Activated CD4-positive, alpha-beta memory T cell treated with anti-CD3 and anti-CD28 coated beads for 36 hours (primary cell): ENCODE results near the gene HOXB13. TPM values are rescaled to one million over a fixed set of nuclear protein-coding genes. Genes with fewer than 3 reads are reported as not detected.
A peak's percentile ranks its signal among the peaks of the same experiment; 100 is the strongest.

Experiments
- CTCF ChIA-PET: fragments of 350-600 bp; sonication (Branson Sonifier 250); formaldehyde crosslinking; loops from one replicate; lab custom pipeline; 2021; ENCODE audit warnings: antibody characterized with exemption, inconsistent platforms; lab: Charles Lee
- POLR2A ChIA-PET: fragments of 350-600 bp; sonication (Branson Sonifier 250); formaldehyde crosslinking; loops from one replicate; lab custom pipeline; 2021; ENCODE audit warnings: antibody characterized with exemption; lab: Charles Lee
- DNase-seq: peaks from one replicate; pipeline ENCODE4 v3.0.0-alpha.2; 2020
- H3K27ac Mint-ChIP-seq: one replicate; pipeline ENCODE4 v1.8.0; 2021; ENCODE audit warnings: mixed read lengths
- H3K27me3 Mint-ChIP-seq: one replicate; pipeline ENCODE4 v1.8.0; 2021; ENCODE audit warnings: mixed read lengths
- H3K36me3 Mint-ChIP-seq: one replicate; pipeline ENCODE4 v1.8.0; 2021; ENCODE audit warnings: mixed read lengths
- H3K4me1 Mint-ChIP-seq: one replicate; pipeline ENCODE4 v1.8.0; 2021; ENCODE audit warnings: low read depth, mixed read lengths
- H3K4me3 Mint-ChIP-seq: one replicate; pipeline ENCODE4 v1.8.0; 2021; ENCODE audit warnings: mild to moderate bottlenecking, mixed read lengths
- H3K9me3 Mint-ChIP-seq: one replicate; pipeline ENCODE4 v1.8.0; 2021; ENCODE audit warnings: mixed read lengths
- intact Hi-C: fragments of 100-400 bp; cut with micrococcal nuclease; formaldehyde crosslinking; loops from one replicate; pipeline ENCODE4 v1.15.1; 2023
- total RNA-seq, 2 experiments: library from RNA; stranded (reverse); gene quantifications; one replicate each; pipeline ENCODE4 v1.2.3, GENCODE V29; 2021

Gene HOXB13
- total RNA-seq, 2 experiments from 2014 or later: not detected

DNA sequence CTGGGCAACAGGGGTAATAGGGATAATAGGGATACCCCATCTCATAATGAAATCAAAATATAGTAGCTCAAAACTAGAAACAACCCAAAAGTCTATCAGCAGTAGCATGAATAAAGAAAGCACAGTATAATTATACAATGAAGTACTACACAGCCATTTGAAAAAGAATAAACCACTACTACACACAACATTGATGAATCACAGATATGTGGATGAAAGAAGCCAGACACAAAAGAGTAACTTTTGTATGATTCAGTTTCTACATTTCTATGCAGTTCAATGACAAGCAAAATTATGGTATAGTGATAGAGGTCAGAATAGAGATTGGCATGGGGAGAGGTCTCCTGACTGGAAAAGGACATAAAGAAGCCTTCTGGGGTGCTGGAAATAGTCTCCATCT, 2.8 kb upstream of the HOXB13 start:
- ChIA-PET POLR2A (interaction anchor here (0.8 kb wide), 1 partner anchor 38 kb away, joined by 3 read pairs; no protein-coding TSS in a partner anchor), CTCF (no interaction called here)
- Mint-ChIP-seq H3K4me1 (peaks cover 28% of the 10 kb centered on the region), H3K27me3 (peaks cover 89% of the 10 kb centered on the region), H3K9me3 (no peaks in the 10 kb centered on the region), H3K27ac (no peak overlapping the region), H3K36me3 (no peaks in the 10 kb centered on the region), H3K4me3 (no peak overlapping the region)
- DNase-seq: no peak
- intact Hi-C loops: no loop called here

DNA sequence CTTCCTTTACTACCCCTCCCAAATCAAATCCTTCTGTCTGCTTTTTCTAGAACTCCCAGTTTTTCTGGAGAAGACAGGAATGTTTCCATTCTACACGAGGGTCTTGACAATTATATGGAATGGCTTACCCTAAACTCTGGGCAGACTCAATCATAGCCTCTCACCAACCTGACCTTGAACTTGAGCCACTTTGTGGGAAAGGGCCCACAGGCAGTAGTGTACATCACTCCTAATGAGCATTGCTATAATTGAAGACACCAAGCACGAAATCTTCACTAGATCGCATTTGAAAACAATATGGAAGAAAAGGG, 1.6 kb upstream of the HOXB13 start:
- no peak overlapping the region for H3K4me3 Mint-ChIP-seq
- POLR2A ChIA-PET: no interaction called here
- intact Hi-C loops: no loop called here
- H3K27ac Mint-ChIP-seq: no peak overlapping the region
- CTCF ChIA-PET: no interaction called here
- DNase-seq: no peak
- peaks cover 29% of the 10 kb centered on the region for H3K4me1 Mint-ChIP-seq
- no peaks in the 10 kb centered on the region for H3K9me3 Mint-ChIP-seq
- peaks cover 89% of the 10 kb centered on the region for H3K27me3 Mint-ChIP-seq
- H3K36me3 Mint-ChIP-seq: no peaks in the 10 kb centered on the region

DNA sequence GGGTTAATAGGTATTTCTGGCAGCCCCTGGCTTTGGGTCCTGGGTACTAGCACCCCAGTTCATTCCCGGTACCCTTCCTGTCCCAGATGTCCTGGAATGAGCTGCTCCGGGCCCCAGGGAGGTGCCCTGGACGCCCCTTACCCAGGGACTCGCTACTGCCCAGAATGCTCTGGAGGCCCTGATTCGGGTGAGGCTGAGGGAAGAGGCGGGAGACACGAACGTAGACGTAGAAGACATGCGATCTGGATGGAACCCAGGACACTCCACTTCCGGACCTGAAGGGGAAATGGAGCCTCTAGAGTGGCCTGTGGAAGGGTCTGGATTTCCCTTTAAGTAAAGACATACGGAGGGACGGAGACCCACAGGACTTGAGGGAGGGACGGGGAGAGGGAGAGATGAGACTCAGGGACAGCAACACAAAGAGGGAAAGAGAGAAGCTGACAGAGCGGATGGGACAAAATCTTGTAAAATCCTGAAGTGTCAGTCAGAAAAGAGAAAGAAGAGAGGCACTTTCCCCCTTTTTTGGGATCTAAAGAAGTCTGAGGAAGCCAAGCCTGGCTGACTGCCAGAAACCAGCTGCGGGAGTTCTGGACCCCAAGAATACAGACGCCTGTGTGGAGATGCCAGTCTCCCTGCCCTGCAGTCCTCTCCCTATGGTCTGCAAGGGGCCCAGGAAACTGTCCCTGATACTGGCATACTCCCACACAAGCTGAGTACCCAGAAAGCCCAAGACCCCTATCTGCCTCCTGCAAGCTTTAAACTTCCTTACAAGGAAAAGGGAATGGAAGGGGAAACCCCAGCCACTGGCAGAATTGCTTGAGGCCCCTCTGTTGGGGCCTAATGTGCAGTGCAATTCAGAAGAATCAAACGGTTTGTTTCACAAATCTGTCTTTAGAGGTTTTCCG, 1.0 kb upstream of the HOXB13 start:
- H3K27me3 Mint-ChIP-seq: peaks cover 89% of the 10 kb centered on the region
- POLR2A ChIA-PET: interaction anchor here (1.0 kb wide), 1 partner anchor 21 kb away, joined by 3 read pairs; no protein-coding TSS in a partner anchor
- no peak overlapping the region for H3K27ac Mint-ChIP-seq
- H3K4me1 Mint-ChIP-seq: peaks cover 34% of the 10 kb centered on the region
- no peak overlapping the region for H3K4me3 Mint-ChIP-seq
- H3K36me3 Mint-ChIP-seq: no peaks in the 10 kb centered on the region
- no peaks in the 10 kb centered on the region for H3K9me3 Mint-ChIP-seq
- intact Hi-C loops: loop anchor here (10.0 kb wide), 2 partner anchors 65 to 265 kb away; partner anchors contain the start of gene IGF2BP1
- CTCF ChIA-PET: interaction anchor here (1.1 to 1.5 kb wide), 2 partner anchors 10 to 51 kb away, joined by 3 to 5 read pairs; no protein-coding TSS in a partner anchor
- no peak for DNase-seq

DNA sequence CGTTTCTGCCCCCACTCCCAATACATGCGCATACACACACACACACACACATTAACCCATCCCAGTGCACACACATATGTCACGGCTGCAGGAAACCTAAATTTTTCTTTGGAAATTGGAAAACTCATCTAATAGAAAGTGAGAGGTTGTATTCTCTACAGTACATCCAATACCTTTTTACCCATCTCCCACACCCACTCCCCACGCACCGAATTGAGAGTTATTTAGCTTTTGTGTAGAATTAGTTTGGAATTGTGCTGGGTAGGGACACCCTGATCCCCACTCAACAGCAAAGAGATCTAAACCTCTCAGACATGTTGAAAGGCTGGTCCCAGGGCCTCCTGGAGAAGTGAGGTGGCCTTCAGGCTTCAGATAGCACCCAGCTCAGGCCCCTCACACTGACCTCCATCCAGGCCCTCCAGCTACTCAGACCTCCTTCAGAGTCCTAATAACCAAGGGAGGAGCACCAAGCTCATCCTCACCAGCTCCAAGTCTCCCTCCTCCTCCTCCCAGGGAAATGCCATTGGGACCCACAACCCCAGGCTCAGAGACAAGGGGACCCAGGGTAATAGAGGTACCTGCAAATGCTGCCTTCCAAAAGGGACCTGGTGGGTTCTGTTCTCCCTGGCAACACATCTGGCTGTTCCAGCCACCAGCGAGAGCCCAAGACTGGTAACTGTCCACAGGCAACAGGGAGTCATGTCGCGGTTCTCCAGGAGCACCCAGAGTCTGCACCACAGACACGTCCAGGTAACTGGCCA, 955 bp downstream of the HOXB13 start:
- ChIA-PET POLR2A (no interaction called here), CTCF (interaction anchor here (1.2 to 1.5 kb wide), 2 partner anchors 49 to 91 kb away, joined by 4 to 5 read pairs; no protein-coding TSS in a partner anchor)
- H3K36me3 Mint-ChIP-seq: no peaks in the 10 kb centered on the region
- no peaks in the 10 kb centered on the region for H3K9me3 Mint-ChIP-seq
- no peak overlapping the region for H3K4me3 Mint-ChIP-seq
- no peak overlapping the region for H3K27ac Mint-ChIP-seq
- peaks cover 91% of the 10 kb centered on the region for H3K27me3 Mint-ChIP-seq
- H3K4me1 Mint-ChIP-seq: peaks cover 35% of the 10 kb centered on the region
- intact Hi-C loops: loop anchor here (10.0 kb wide), 2 partner anchors 67 to 267 kb away; partner anchors contain the start of gene IGF2BP1
- no peak for DNase-seq

DNA sequence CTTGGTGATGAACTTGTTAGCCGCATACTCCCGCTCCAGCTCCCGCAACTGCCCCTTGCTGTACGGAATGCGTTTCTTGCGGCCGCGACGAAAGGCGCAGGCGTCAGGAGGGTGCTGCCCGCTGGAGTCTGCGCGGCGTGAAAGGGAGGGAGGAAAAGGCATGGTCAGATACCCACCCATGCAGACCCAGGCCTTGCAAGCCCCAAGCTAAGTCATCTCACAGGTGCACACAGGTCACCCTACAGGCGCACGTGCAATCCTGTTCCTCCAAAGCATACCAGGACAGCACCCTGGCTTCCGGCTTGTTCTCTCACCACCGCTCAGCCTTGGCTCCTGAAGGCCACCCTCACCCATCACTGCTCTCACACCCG, 1.6 kb downstream of the HOXB13 start:
- ChIA-PET POLR2A (no interaction called here), CTCF (interaction anchor here (1.2 to 3.7 kb wide), 3 partner anchors 64 to 152 kb away, joined by 4 to 57 read pairs (median 5); no protein-coding TSS in a partner anchor)
- Mint-ChIP-seq H3K36me3 (no peaks in the 10 kb centered on the region), H3K4me3 (no peak overlapping the region), H3K27me3 (peaks cover 92% of the 10 kb centered on the region), H3K9me3 (no peaks in the 10 kb centered on the region), H3K27ac (no peak overlapping the region), H3K4me1 (peaks cover 34% of the 10 kb centered on the region)
- DNase-seq: no peak
- intact Hi-C loops: loop anchor here (10.0 kb wide), 2 partner anchors 68 to 268 kb away; partner anchors contain the start of gene IGF2BP1

DNA sequence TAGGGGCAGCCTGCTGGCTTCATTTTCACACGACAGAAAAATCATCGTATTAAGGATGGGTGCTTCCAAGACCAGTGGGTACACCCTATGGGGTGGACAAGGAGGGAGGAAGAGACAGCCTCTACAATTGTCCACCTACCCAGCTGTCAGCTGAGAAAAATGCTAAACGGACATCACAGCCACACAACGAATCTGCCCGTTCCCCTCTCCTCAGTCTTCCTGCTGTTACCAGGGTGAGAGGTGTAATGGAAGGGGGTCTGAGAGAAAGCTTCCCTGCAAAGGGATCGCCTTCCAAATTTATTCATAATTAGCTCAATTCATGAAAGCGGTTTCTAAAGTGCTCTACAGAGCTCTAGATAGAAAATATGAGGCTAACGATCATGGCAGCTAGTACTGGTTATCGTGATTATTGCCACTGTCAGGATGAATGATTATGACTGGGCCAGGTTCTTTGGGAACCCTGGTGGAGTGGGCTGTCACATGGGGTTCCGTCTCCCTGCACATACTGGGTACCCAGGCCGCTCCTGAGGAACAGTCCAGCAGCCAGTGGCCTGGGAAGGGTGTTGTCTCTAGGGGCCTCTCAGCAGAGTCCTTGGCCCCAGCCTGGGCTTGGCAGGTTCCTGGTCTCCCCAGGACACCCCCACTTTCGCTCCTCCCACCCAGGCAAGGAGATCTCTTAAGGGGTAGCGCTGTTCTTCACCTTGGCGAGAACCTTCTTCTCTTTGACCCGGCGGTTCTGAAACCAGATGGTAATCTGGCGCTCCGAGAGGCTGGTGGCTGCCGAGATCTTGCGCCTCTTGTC, 2.2 kb downstream of the HOXB13 start:
- Mint-ChIP-seq H3K27me3 (peaks cover 89% of the 10 kb centered on the region), H3K9me3 (no peaks in the 10 kb centered on the region), H3K27ac (no peak overlapping the region), H3K36me3 (no peaks in the 10 kb centered on the region), H3K4me1 (peaks cover 34% of the 10 kb centered on the region), H3K4me3 (no peak overlapping the region)
- CTCF ChIA-PET: interaction anchor here (0.6 to 4.4 kb wide), 9 partner anchors 12 to 158 kb away, joined by 3 to 57 read pairs (median 9); no protein-coding TSS in a partner anchor
- no peak for DNase-seq
- intact Hi-C loops: loop anchor here (10.0 kb wide), 2 partner anchors 68 to 268 kb away; partner anchors contain the start of gene IGF2BP1
- POLR2A ChIA-PET: no interaction called here

DNA sequence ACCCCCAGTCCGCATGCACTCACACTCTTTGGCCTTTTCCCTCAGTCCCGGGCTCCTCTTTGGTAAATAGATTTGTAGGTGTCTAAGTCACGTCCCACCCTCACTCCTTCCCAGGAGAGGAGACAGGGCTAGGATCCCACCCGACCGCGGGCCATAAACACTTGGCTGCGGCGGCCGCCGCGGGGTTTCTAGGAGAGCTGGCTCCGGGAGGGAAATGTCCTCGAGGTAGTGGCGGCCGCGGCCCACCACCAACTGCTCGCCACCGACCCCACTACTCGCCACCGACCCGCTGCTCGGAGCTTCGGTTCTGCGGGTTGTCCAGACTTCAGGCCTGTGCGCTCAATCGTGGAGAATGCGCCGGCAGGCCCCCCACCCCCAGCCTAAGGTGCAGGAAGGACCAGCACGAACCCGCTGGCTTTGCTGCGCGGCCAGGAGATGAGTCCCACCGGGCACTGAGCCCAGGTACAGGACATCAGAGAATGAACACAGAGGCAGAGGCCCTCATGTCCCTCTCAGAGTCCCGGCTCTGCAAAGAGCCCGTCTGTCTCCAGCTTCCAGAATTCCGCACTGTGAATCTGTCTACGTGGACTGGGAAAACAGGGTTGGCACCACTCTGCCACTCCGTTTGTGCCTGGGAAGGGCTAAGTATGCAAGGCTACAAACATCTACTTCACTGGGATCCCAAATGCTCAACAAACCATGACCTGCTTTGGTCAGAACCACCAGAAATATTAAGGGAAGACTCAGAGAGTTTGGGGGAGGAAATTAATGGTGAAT, 3.1 kb downstream of the HOXB13 start:
- Mint-ChIP-seq H3K27me3 (peaks cover 90% of the 10 kb centered on the region), H3K36me3 (no peaks in the 10 kb centered on the region), H3K27ac (no peak overlapping the region), H3K9me3 (no peaks in the 10 kb centered on the region), H3K4me3 (no peak overlapping the region), H3K4me1 (peaks cover 34% of the 10 kb centered on the region)
- ChIA-PET CTCF (interaction anchor here (0.6 to 4.4 kb wide), 26 partner anchors 10 to 571 kb away, joined by 3 to 57 read pairs (median 4); no protein-coding TSS in a partner anchor), POLR2A (no interaction called here)
- no peak for DNase-seq
- intact Hi-C loops: loop anchor here (2.0 to 10.0 kb wide), 4 partner anchors 27 to 269 kb away; partner anchors contain the start of gene IGF2BP1

DNA sequence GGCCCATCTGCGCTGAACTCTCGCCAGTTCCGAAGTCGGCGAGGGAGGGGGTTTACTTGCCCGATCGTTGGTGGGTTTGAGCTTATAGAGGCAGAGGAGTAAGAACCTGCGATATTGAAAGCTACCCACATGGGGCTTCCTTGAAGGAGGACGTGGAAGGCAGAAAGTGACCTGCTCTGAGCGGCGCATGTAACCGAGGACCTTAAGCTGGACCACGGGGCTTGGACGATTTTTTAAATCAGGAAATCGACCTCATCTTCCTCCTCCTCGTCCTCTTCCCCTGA, 3.6 kb downstream of the HOXB13 start:
- ChIA-PET CTCF (interaction anchor here (0.6 to 4.4 kb wide), 26 partner anchors 10 to 572 kb away, joined by 3 to 57 read pairs (median 5); no protein-coding TSS in a partner anchor), POLR2A (no interaction called here)
- Mint-ChIP-seq H3K27me3 (peaks cover 90% of the 10 kb centered on the region), H3K36me3 (peaks cover 2% of the 10 kb centered on the region), H3K4me3 (no peak overlapping the region), H3K27ac (no peak overlapping the region), H3K9me3 (no peaks in the 10 kb centered on the region), H3K4me1 (peaks cover 36% of the 10 kb centered on the region)
- intact Hi-C loops: loop anchor here (2.0 to 10.0 kb wide), 4 partner anchors 28 to 270 kb away; partner anchors contain the start of gene IGF2BP1
- DNase-seq: no peak

DNA sequence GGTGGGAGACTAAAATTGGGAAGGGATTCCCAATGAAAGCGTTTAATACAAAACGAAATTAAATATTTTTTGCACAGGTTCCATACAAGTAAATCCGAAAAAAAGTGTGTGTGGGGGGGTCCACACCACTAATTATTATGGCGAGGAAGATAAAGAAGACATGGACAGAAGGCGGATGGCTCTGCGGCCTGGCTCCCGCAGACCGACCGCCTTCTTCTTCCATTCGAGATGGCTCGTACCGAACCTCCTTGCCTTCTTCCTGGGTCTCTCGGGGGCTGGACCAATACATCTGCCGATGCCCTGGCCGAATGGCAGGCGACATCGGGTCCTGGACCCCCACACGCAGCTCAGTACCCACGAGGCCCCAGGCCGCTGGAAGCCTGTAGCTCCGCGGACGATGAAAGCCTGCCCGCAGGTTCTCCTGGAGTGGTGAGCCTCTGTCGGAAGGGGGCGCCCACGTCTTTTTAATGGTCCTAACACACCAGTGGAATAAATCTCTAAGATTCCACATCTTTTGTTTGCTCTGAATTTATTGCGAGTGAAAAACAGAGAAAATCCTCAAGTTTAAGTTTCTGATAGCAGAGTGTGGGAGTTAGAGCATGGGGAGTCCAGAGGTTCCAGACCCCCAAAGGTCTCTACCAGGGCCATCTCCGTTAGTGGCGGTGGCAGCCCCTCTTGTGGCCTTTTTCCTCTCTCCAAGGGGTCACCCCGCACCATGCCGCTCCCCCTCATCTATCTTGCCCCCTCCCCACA, 4.1 kb downstream of the HOXB13 start:
- Mint-ChIP-seq H3K27me3 (peaks cover 90% of the 10 kb centered on the region), H3K9me3 (no peaks in the 10 kb centered on the region), H3K4me1 (peaks cover 36% of the 10 kb centered on the region), H3K27ac (no peak overlapping the region), H3K36me3 (peaks cover 2% of the 10 kb centered on the region), H3K4me3 (no peak overlapping the region)
- ChIA-PET CTCF (interaction anchor here (0.5 to 4.4 kb wide), 46 partner anchors 8 to 503 kb away, joined by 3 to 57 read pairs (median 4); partner anchors contain the start of gene TTLL6), POLR2A (interaction anchor here (1.5 kb wide), 1 partner anchor 98 kb away, joined by 6 read pairs; the partner anchor contains the start of gene HOXB9)
- intact Hi-C loops: loop anchor here (2.0 to 10.0 kb wide), 6 partner anchors 28 to 270 kb away; partner anchors contain the start of genes HOXB8 and IGF2BP1
- peak; percentile 87 for DNase-seq
